H1 (cell line): ENCODE results near the gene PLXNB3. TPM values are rescaled to one million over a fixed set of nuclear protein-coding genes. Genes with fewer than 3 reads are reported as not detected.

Source experiments
- RBBP5 ChIP-seq: IDR thresholded peaks from 2 replicates; pipeline ENCODE4 v1.7.1; 2012; ENCODE audit warnings: low read depth, mild to moderate bottlenecking, inconsistent platforms, low read length, moderate library complexity, borderline replicate concordance
- RXRA ChIP-seq: IDR thresholded peaks from 2 replicates; pipeline ENCODE4 v1.6.1; 2011; ENCODE audit warnings: low read depth, mild to moderate bottlenecking, low read length, moderate library complexity; ENCODE audit not compliant: insufficient read depth
- TBP ChIP-seq: IDR thresholded peaks from 2 replicates; pipeline ENCODE4 v1.6.1; 2011; ENCODE audit warnings: low read depth, low read length, improper control_type of control experiment
- ZNF274 ChIP-seq: IDR thresholded peaks from 2 replicates; pipeline ENCODE4 v1.7.0; 2012; ENCODE audit warnings: low read length, borderline replicate concordance; ENCODE audit errors: extremely low read depth
- polyA plus RNA-seq, 7 experiments: library from polyadenylated mRNA; depleted of rRNA in 3 of 7; stranded (reverse) in 5 of 7; unstranded in 2 of 7; fragments of >200 nt in 5 of 7; fragments of 200-250 nt in 2 of 7; gene quantifications; 1 replicate in 5 of 7; 2 replicates in 1 of 7; 4 replicates in 1 of 7; pipeline versions ENCODE4 v1.2.1 to v1.2.3, GENCODE V29; 2011 to 2013; ENCODE audit warnings: missing spikeins in 2 of 7, mixed read lengths in 2 of 7
- total RNA-seq: library from RNA; stranded (reverse); fragmentation: NEBNext Ultra II Directional; extraction: Animal tissue kit (Norgen Biotek cat#: 25700); gene quantifications from 2 replicates; pipeline ENCODE4 v1.2.1, GENCODE V29; 2021
- TF ChIP-seq, protein P1 (sequence below): IDR thresholded peaks from 2 replicates; pipeline ENCODE4 v1.6.1; 2011; ENCODE audit warnings: low read length, improper control_type of control experiment

PLXNB3 gene
- total and polyA plus RNA-seq, 2 of the 8 experiments (the other 6 are each of a cell fraction or from before 2014, with no cell fraction given) = 1.2 to 2.7 TPM

DNA sequence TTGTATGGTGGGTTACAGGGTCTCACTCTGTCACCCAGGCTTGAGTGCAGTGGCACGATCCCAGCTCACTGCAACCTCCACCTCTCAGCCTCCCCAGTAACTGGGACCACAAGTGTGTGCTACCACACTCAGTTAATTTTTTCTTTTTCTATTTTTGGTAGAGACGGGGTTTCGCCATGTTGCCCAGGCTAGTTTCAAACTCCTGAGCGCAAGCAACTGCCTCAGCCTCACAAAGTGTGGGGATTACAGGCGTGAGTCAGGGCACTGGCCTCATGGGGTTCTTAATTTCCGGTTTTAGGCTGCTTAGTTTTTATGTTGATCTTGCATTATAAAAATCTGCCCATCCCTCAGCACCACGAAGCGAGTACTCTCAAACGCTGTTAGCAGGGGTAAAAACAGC lies 46.6 kb upstream of the PLXNB3 start (continued):
- TF ChIP-seq ZNF274 (no peak), RXRA (no peak), RBBP5 (no peak), TBP (no peak)
- TF ChIP-seq, protein P1, sequence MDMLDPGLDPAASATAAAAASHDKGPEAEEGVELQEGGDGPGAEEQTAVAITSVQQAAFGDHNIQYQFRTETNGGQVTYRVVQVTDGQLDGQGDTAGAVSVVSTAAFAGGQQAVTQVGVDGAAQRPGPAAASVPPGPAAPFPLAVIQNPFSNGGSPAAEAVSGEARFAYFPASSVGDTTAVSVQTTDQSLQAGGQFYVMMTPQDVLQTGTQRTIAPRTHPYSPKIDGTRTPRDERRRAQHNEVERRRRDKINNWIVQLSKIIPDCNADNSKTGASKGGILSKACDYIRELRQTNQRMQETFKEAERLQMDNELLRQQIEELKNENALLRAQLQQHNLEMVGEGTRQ = no peak
